Measurements from ENCODE around the gene SLC9A9. TPM values are rescaled to one million over a fixed set of nuclear protein-coding genes. Genes with fewer than 3 reads are reported as not detected.

The SLC9A9 gene
- total RNA-seq, 1 donor from 2014 or later: 16.0 TPM

DNA sequence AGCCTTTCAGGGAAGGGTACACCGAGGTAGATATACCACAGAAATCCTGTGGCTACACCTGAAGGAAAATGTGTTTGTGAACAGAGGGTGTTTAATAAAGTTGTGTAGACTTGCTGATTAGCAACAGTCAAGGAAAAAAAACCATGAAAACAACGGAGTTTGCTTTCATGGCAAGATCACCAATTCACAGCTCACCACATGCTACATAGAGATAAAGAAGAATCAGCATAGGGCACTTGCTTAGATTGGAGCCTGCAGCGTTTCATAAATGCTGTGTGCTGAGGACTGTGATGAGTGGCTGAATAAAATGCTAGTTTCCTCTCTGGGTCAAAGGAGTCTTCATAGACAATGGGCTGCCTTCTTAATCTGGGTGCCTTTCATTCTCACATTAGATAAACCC lies 257.6 kb downstream of the SLC9A9 start:
- ATAC-seq (no peak), DNase-seq (ENCODE audit: low spot score) (no peak)
- intact Hi-C loops (cut with DNase I): no loop called here

DNA sequence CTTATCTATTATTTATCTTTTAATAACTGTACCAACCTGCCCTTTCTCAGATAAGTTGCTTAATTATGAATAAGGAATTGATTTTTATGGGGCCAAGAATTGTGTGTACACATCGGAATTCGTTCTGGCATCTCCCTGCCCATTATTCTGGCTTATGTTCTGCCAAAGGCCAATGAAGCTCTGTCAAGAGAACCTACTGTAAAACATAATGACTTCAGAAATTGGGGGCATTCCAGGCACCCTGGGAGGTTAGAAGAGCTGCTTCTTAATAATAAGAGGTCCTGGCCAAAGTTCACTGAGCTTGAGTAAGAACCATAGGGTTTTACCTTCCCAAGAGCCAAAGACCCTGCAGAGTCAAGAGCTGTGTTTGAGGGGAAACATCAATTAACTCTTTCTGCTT lies 261.7 kb downstream of the SLC9A9 start:
- no peak for DNase-seq (ENCODE audit: low spot score)
- intact Hi-C loops (cut with DNase I): no loop called here
- no peak for ATAC-seq

DNA sequence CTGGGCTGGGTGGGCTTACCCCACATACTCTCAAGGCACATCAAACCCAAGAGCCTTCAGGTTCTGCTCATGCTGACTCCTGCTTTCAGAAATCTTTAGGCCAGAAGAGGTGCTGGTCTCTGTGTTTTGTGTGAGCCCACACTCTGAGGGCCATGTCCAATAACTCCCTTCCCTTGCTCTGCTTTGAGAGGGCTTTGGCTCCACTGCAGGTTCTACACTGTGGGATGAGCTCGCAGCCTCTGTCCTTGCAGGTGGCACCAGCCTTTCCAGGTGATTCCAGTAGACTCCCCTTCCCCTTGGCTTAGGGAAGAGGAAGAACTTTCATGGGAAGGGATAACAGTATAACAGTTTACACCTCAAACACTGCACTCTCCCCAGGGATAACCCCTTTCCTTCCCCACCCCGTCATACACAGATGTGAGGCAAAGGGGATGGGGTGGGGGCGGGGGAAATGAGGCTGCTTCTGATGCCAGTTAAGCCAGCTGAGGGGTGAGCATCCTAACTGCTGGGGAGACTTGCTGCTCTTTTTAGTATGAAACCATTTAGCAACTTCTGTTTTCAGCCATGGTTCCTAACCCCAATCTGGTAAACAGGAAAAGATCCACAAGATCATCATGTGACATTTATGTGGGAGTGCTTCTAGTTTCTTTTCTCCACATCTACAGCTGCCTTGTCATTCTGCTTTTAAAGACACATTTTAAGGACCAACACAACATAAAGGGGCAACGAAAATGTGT lies 262.4 kb downstream of the SLC9A9 start:
- ATAC-seq (peak; percentile 72), DNase-seq (ENCODE audit: low spot score) (no peak)
- intact Hi-C loops (cut with DNase I): no loop called here

DNA sequence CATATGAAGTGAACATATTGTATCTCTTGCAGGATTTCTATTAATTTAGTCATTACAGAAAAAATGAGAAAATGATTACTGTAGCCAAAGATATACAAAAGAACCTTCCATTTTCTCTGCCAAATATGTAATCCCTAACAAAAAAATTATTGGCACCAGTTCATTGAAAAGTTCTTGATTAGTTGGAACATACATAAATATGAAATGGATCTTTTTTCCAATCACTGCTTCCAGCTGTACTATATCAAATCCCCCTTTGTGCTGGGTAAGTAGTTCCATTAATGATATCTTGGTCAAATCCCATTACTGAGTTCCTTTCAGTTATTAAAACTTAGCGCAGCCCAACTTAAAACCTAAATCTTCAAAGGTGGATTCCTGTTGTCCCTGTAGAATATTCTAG lies 263.8 kb downstream of the SLC9A9 start:
- intact Hi-C loops (cut with DNase I): no loop called here
- DNase-seq (ENCODE audit: low spot score) (no peak), ATAC-seq (no peak)

DNA sequence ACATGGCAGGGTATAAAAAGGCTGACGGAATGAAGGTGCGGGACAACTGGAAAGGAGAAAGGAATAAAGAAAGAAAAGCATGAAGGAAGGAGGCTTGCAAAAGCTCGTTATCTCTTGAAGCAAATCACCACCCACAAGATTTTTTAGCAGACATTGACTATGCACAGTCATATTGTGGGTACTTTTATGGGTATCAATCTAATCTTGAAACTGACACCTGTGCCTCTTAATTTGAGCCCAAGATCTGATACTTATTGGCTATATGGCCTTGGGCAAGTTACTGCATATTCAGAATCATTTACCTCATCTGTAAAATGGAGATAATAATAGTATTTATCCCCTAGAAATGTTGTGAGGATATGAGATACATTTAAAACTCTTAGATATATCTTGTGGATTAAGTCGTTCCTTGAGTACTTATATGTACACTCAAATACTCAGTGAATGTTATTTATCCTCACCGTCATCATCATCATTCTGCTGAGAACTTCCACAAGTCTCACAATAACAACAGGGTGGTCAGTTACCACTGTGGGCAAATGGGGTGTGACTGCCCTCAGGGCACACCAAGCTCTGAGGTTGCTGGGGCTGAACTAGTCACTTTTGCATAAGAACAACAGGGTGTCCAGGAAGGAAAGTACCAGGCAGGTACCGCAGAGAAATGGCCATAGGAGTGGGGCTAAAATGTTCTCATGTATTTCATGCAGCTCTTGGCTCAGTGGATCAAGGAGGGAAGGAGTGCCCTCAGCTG lies 266.1 kb downstream of the SLC9A9 start:
- DNase-seq (ENCODE audit: low spot score) (no peak), ATAC-seq (no peak)
- intact Hi-C loops (cut with DNase I): no loop called here

DNA sequence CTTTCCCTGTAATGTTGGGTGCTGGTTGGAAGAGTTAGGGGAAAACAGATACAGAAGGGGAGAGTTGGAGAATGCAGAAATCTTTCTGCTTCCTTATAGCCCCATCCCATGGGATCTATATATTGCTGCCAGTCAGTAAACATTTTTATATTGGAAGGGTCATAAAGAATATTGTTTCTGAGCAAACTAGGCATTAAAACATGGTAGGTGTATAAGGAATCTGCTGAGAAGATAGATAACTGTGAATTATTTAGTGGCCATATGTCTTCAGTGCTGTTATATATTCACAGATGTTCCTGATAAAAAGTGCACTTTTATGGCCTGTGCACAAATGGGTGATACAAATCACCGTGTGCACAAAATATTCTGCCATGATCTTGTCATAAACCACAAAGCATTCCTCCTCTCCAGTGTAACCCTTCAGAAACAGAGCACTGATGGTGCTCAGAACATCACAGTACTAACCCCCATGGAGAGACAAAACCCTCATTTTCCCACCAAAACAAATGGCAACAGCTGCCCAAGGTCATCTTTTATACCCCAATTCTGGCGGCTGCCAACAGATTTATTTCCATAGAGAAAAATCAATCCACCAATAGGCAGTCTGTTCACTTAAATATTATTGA lies 269.3 kb downstream of the SLC9A9 start:
- ATAC-seq (no peak), DNase-seq (ENCODE audit: low spot score) (no peak)
- intact Hi-C loops (cut with DNase I): no loop called here

DNA sequence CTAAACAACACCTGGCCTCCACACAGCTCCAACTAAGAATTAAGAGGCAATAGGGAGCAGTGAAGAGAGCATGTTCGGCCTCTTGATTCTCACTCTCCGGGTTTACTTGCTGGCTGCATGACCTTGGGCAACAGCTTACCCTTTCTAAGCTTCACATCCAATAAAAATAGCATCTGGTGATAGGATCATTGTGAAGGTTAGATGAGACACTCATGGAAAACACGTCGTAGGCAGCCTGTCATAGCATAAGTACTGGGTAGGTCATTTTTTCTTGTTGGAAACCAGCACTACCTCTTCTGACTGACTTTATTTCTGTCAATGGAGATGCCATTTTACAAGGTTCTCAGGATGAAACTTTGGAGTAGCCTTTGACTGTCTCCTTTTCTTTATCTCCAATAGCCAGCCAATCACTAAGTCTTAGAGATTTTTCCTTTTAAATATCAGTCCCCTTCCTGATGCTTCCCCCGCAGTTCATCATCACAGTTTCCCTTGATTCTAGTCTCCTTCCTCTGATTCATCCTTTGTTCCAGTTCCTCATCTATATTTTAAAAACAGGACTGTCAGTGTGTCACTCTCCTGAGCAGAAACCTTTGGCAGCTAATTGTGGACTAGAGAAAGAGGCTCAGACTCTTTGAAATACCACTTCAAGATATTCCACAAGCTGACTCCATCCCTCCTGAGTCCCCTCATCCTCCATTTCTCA lies 271.5 kb downstream of the SLC9A9 start:
- intact Hi-C loops (cut with DNase I): no loop called here
- ATAC-seq: no peak
- DNase-seq (ENCODE audit: low spot score): no peak

DNA sequence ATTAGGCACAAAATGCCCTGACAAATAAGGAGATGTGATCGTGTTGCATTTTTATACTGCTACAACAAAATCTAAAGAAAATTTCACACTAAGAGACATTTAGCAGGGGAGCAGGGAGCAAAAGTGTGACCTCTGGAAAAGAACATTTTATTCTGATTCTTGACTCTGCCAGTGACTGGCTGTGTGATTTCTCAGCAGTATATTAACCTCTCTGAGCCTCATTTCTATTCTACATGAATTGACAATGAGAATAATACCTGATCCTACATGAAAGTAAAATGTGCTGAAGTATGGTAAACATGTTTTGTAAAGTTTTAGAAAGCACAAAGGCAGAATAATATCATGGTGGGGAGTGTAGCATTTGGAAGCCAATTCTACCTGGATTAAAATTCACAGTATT lies 273.3 kb downstream of the SLC9A9 start:
- intact Hi-C loops (cut with DNase I): no loop called here
- ATAC-seq (no peak), DNase-seq (ENCODE audit: low spot score) (no peak)

DNA sequence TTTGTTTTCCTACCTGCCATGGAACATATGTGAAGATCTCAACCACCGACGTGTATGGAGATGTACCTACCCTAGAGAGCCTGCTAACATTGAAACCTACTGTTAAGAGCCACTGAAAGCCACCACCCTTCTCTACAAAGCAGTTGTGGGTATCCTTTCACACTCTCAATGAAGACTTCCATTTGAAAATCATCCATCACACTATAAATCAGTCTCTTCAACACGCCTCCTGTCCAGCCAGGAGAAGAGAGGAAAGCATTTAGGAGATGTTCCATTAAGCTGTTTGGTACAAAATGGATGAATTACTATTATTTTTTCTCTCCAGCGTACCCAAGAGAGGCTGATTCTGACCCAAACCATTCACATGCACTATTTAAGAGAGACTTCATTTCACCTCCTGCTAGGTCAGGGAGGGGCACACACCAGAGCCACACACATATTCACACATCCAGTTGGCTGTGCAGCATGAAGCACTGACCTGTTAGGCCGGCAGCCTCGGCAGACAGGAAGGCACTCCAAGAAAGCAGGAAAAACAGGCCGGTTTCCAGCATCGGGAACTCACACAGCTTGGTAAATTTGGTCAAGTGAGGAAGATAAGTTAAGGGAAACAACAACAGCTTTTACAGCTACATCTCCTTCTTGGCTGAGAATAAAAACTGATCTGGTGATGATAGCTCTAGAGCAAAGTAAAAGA lies 274.5 kb downstream of the SLC9A9 start:
- DNase-seq (ENCODE audit: low spot score): no peak
- no peak for ATAC-seq
- intact Hi-C loops (cut with DNase I): no loop called here

DNA sequence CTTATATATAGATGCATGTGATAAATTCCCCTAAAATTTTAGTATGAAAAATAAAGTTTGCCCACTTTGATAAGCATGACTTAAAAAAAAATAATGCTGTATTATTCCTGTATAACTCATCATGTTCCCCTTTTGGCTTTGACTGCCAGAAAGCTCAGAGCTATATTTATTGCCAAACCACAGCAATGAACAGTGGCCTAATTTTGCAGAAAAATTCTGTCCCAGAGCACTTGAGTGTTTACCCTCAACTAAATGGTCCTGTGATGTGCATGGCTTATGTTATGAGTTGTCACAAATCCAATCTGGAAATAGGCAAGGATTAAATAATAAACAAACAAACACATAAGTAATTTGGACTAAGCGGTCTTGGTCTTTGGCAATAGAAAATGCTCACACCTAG lies 276.7 kb downstream of the SLC9A9 start:
- intact Hi-C loops (cut with DNase I): no loop called here
- DNase-seq (ENCODE audit: low spot score): no peak
- peak; percentile 50 for ATAC-seq

DNA sequence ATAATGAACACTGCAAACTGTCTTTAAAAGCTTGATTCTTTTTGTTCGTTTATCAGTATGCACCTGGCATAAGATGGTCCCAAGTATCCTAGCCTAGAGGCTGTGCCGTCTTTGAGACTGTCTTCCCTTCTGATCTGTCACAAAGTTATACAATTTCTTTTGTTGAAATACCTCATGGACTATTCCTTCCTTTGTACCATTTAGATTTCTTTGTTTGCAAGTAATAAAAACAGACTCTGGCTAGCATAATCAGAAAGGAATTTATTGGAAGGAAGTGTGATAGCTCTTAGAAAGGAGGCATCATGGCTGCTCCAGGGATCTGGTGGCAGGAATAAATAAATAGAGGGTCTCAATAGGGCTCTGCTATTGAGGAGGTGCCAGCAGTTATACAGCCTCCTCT lies 280.4 kb downstream of the SLC9A9 start:
- DNase-seq (ENCODE audit: low spot score) (no peak), ATAC-seq (no peak)
- intact Hi-C loops (cut with DNase I): no loop called here

DNA sequence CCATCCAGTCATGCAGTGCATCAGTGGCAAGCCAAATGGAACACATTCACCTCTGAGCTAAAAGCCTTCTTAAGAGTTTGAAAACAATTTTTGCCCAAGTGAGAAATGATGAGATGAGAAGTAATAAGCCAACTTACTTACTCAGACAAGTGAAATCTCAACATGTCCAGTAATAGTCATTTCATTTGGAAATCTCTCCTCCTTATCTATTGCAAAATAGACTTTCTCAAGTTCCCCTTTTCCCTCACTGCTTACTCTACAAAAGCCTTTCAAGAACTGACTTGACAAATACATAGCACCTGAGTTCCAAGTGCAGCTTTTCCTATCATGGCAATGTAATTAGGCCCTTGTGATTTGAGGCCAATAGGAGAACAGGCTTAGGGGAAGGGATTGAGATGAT lies 282.3 kb downstream of the SLC9A9 start:
- ATAC-seq (no peak), DNase-seq (ENCODE audit: low spot score) (no peak)
- intact Hi-C loops (cut with DNase I): no loop called here

DNA sequence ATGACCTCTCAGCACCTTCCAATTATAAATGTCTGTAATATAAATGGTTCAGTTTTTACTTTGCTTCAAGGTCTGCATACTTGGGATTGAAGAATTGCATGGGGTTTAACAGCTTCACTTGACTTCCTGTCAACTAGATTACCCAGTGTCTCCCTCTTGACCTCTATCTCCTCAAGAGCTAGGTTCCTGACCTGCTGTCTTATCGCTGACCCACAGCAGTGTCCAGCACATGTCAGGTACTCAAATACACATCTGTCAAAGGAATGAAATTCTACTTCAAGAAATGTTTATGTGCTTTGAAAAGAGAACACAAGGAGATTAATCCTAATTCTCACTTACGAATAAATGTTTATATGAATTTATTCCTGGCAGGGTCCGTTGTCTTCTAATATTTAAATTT lies 284.5 kb downstream of the SLC9A9 start:
- no peak for ATAC-seq
- intact Hi-C loops (cut with DNase I): no loop called here
- no peak for DNase-seq (ENCODE audit: low spot score)

DNA sequence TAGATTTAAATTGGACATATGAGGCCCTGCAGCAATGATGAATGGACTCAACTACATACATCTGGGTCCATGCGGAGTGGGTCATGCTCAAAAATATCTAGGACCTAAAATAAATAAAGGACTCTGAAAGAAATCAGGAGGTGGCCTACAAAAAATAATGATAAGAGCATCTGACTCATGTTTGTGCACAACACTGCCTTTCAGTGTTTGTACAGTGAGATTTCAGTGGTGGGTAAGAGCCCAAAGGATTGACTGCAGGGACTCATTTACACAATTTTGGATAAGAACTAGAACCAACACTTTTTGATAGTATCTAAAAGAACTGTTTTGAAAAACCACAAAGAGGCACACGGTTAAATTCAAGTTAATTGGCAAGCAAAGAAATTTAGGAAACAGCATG lies 285.5 kb downstream of the SLC9A9 start:
- intact Hi-C loops (cut with DNase I): no loop called here
- DNase-seq (ENCODE audit: low spot score) (no peak), ATAC-seq (no peak)

DNA sequence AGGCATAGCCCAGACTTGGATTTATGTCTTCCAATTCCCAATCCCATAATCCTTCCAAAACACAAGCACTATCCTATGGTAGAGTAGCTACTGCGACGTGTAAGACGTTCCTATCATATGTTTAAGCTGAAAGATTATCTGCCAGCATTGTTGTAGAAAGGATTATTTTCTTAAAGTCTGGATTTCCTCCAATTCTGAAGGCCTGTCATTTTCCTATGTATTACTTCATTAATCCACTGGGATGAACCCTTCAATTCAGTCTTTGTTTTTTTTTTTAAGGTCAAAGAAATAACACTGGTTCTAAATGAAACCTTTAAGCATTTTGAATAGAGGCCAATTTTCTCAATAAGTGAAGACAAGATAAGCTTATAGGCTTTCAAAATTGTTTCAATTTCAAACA lies 289.0 kb downstream of the SLC9A9 start:
- intact Hi-C loops (cut with DNase I): no loop called here
- DNase-seq (ENCODE audit: low spot score) (no peak), ATAC-seq (no peak)

DNA sequence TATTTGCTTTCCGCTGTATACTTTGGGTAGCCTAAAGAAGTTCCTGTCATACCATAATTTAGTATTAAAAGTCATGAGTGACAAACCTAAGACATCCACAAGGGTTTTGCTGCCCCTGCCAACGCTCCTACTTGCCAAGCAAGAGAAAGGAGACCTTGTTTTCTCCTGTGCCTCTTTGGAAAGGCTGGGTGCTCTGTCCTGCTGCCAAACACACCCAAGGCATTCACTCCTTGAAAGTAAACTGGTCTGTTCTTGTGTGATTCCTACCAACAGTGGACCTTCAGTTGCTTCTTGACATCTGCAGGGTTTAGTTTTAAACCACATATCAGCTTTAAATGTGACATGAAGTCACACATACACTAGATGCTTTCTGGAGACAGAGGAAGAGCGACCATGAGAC lies 295.4 kb downstream of the SLC9A9 start:
- DNase-seq (ENCODE audit: low spot score): no peak
- no peak for ATAC-seq
- intact Hi-C loops (cut with DNase I): no loop called here

DNA sequence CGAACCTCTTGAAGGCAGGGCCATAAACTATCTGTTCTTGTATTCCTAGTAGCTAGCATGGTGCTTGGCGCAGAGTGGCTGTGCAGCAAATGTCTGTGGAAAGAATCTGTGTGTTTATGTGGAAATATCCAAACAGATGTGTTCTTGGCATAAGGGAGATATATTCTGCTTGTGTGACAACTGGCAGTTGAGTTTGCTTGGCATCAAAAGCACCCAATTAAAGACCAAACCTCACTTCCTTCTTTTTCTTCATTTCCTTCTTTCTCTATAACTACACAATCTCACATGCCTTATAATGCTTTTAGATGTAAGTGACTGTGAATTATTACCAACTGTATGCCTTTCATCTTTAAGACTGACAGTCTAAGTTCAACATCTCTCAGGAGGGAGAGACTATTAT lies 296.5 kb downstream of the SLC9A9 start:
- DNase-seq (ENCODE audit: low spot score) (no peak), ATAC-seq (no peak)
- intact Hi-C loops (cut with DNase I): no loop called here

DNA sequence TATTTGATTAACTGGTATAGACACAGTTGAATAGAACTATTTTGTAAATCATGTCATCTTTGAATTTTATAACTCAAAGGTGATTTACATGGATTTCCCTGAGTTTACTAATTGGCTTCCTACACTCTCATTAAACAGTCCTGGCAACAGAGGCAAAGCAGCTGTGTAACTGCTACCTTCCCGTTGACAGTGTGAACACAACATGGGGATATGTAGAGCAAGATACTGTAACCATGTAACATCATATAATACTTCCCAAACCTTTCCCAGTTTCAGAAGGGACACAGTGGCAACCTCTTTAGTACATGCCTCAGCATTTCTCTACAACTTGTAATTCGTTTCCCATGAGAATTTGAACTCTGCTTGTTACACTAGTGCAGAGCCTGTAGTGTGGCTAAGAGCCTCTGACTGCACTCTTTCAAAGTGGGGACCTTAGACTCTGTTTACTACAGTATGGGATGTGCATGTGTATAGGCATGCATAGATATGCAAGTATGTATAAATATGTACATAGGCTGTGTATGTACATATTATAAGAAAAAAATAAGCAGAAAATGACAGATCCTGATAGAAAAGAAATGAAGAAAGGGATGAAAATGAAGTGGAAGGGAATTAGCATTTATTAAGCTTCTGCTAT lies 299.3 kb downstream of the SLC9A9 start:
- intact Hi-C loops (cut with DNase I): loop anchor here (5.0 kb wide), 1 partner anchor 1812 kb away; the partner anchor contains the start of gene RNF7
- no peak for DNase-seq (ENCODE audit: low spot score)
- no peak for ATAC-seq

DNA sequence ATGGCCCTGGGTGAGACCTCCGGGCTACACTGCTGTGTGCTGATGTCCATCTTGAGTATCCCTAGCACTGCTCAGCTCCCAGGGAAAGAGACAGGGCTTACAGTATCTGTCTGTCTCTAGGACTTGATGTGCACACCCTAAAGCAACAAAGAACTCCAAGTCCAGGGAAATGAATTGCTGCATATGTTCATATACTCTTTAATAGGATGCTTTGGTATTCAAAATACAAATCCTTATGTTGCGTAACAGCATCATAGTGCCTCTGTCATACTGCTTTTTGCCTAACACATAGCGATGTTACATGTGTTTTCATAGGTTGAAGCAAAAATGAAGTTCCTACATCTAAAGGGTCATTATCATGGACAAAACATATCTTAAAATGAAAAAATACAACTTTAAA lies 299.9 kb downstream of the SLC9A9 start:
- DNase-seq (ENCODE audit: low spot score) (no peak), ATAC-seq (no peak)
- intact Hi-C loops (cut with DNase I): loop anchor here (5.0 kb wide), 1 partner anchor 1811 kb away; the partner anchor contains the start of gene RNF7

Measured in sciatic nerve (tissue), 2 donors.